Measurements from ENCODE around the gene C10orf90.

GRCh38 chr10:126617733-126618132 is 52.8 kb downstream of the C10orf90 start:
- TF ChIP-seq CTCF (IDR thresholded peaks at IDR 0.05; ENCODE audit: insufficient read depth, low read length) = no peak
- TF ChIP-seq REST (IDR thresholded peaks at IDR 0.05; ENCODE audit: insufficient replicate concordance, low read depth) = no peak
- TF ChIP-seq GABPA (IDR thresholded peaks at IDR 0.05; ENCODE audit: low read depth) = no peak
- no peak for TF ChIP-seq POLR2AphosphoS5 (IDR thresholded peaks at IDR 0.05; ENCODE audit: low read depth)

Measured in HL-60 (cell line).